Measurements from ENCODE around the gene FASN. TPM values are rescaled to one million over a fixed set of nuclear protein-coding genes. Genes with fewer than 3 reads are reported as not detected.
A peak's percentile ranks its signal among the peaks of the same experiment; 100 is the strongest.

FASN gene
- total RNA-seq, 1 experiment from 2014 or later, result 956 TPM

GRCh38 chr17:82146663-82147654, 48.9 kb upstream of the FASN start:
- no peak overlapping the region for H3K27ac ChIP-seq (ENCODE audit: low read length)
- intact Hi-C loops (cut with micrococcal nuclease; ENCODE audit: unreplicated experiment), result no loop called here
- no peaks in the 10 kb centered on the region for H3K9me3 ChIP-seq (ENCODE audit: control insufficient read depth, insufficient read depth, low read depth, low read length)
- in situ Hi-C loops (cut with HindIII; ENCODE audit: low pct_unique_long_range_greater_than_20kb, low sequenced_read_pairs), result no loop called here
- no peaks in the 10 kb centered on the region for H3K27me3 ChIP-seq (ENCODE audit: control insufficient read depth, insufficient read depth, low read length)
- TF ChIP-seq CTCF (IDR thresholded peaks at IDR 0.05), result no peak
- TF ChIP-seq SIN3A (IDR thresholded peaks at IDR 0.05; ENCODE audit: borderline replicate concordance, insufficient read depth, low read depth, low read length), result no peak
- TF ChIP-seq POLR2AphosphoS5 (IDR thresholded peaks at IDR 0.05; ENCODE audit: low read depth, low read length), result no peak
- no peak for TF ChIP-seq TCF7L2 (IDR thresholded peaks at IDR 0.05; ENCODE audit: low read depth, low read length)
- no peak for TF ChIP-seq REST (IDR thresholded peaks at IDR 0.05; ENCODE audit: insufficient read depth in 1 of 2, low read depth in 2 of 2, low read length in 1 of 2)
- ChIA-PET CTCF (no interaction called here), POLR2A (no interaction called here)
- no peak overlapping the region for H3K4me3 ChIP-seq (ENCODE audit: low read depth in 2 of 2, low read length in 2 of 2)
- H3K36me3 ChIP-seq (ENCODE audit: control insufficient read depth, insufficient read depth, low read length), result no peaks in the 10 kb centered on the region
- DNase-seq (ENCODE audit: low read depth, low spot score), result no peak
- H3K4me1 ChIP-seq (ENCODE audit: control insufficient read depth, insufficient read depth, low read length), result no peaks in the 10 kb centered on the region
- no peak for ATAC-seq
- TSS peak; percentile 52 for BruUV-seq (replicated peaks)

- Histone ChIP-seq H3K9me3 (ENCODE audit: control insufficient read depth, insufficient read depth, low read depth, low read length) (no peaks in the 10 kb centered on the region), H3K4me3 (ENCODE audit: low read depth in 2 of 2, low read length in 2 of 2) (no peak overlapping the region), H3K27ac (ENCODE audit: low read length) (no peak overlapping the region), H3K27me3 (ENCODE audit: control insufficient read depth, insufficient read depth, low read length) (no peaks in the 10 kb centered on the region), H3K36me3 (ENCODE audit: control insufficient read depth, insufficient read depth, low read length) (no peaks in the 10 kb centered on the region), H3K4me1 (ENCODE audit: control insufficient read depth, insufficient read depth, low read length) (no peaks in the 10 kb centered on the region)
- ChIA-PET CTCF (interaction anchor here (0.6 kb wide), 1 partner anchor 60 kb away, joined by 3 read pairs; no protein-coding TSS in a partner anchor), POLR2A (interaction anchor here (0.5 kb wide), 1 partner anchor 53 kb away, joined by 3 read pairs; no protein-coding TSS in a partner anchor)
- no peak for TF ChIP-seq SIN3A (IDR thresholded peaks at IDR 0.05; ENCODE audit: borderline replicate concordance, insufficient read depth, low read depth, low read length)
- ATAC-seq, result no peak
- no peak for DNase-seq (ENCODE audit: low read depth, low spot score)
- BruUV-seq (replicated peaks), result no TSS peak
- in situ Hi-C loops (cut with HindIII; ENCODE audit: low pct_unique_long_range_greater_than_20kb, low sequenced_read_pairs) (no loop called here), intact Hi-C loops (cut with micrococcal nuclease; ENCODE audit: unreplicated experiment) (no loop called here)
Measured at GRCh38 chr17:82145550-82146155, 47.6 kb upstream of the FASN start.

Measured in Panc1 (cell line).